Panc1 (cell line): Measurements from ENCODE around the gene RNF11. TPM values are rescaled to one million over a fixed set of nuclear protein-coding genes. Genes with fewer than 3 reads are reported as not detected.
"Not testable (repeated sequence)": the region's sequence is repeated elsewhere in the genome, so short reads cannot be mapped to it uniquely, and the experiment has no call there.

Experiments used
- ATAC-seq: fragments of 200-7000 bp; cut with Tn5 transposase; 2 replicates; pipeline ENCODE4 v1.9.1; 2020; ENCODE audit warnings: mild to moderate bottlenecking, moderate library complexity
- BruUV-seq: library from RNA; stranded (reverse); fragments of 400-500 nt; replicated peaks from 2 replicates; lab custom pipeline; 2021; lab: Mats Ljungman, UMichigan
- CTCF ChIA-PET: fragments of 300-600 bp; sonication (Branson Sonifier 250); formaldehyde crosslinking; loops from one replicate; lab custom pipeline; 2022; ENCODE audit warnings: antibody characterized with exemption; lab: Charles Lee
- POLR2A ChIA-PET: fragments of 300-600 bp; sonication (Branson Sonifier 250); formaldehyde crosslinking; loops from one replicate; lab custom pipeline; 2022; ENCODE audit warnings: antibody characterized with exemption; lab: Charles Lee
- DNase-seq: peaks from one replicate; pipeline ENCODE4 v3.0.0-alpha.2; 2010; ENCODE audit warnings: low read depth, low spot score
- H3K27ac ChIP-seq: 2 replicates; pipeline ENCODE4 v1.5.1; 2011; ENCODE audit warnings: mild to moderate bottlenecking, low read length, inconsistent platforms
- H3K27me3 ChIP-seq: fragments of 200-500 bp; sonication (Bioruptor generic); 2 replicates; pipeline ENCODE4 v1.6.0; 2014; ENCODE audit warnings: low read length, inconsistent platforms; ENCODE audit not compliant: control insufficient read depth, insufficient read depth
- H3K36me3 ChIP-seq: fragments of 200-500 bp; sonication (Bioruptor generic); 2 replicates; pipeline ENCODE4 v1.5.1; 2014; ENCODE audit warnings: inconsistent platforms, mild to moderate bottlenecking, low read length, moderate library complexity; ENCODE audit not compliant: control insufficient read depth, insufficient read depth
- H3K4me1 ChIP-seq: 2 replicates; pipeline ENCODE4 v1.5.1; 2011; ENCODE audit warnings: inconsistent platforms, mild to moderate bottlenecking, low read length, moderate library complexity; ENCODE audit not compliant: control insufficient read depth, insufficient read depth
- H3K4me3 ChIP-seq, 2 experiments: 2 replicates each; pipeline ENCODE4 v1.5.1; 2011 to 2012; ENCODE audit warnings: low read depth in 2 of 2, low read length in 2 of 2, mild to moderate bottlenecking in 2 of 2, inconsistent platforms in 1 of 2, moderate library complexity in 1 of 2
- H3K9me3 ChIP-seq: fragments of 200-500 bp; sonication (Bioruptor generic); 2 replicates; pipeline ENCODE4 v1.5.1; 2014; ENCODE audit warnings: low read depth, mild to moderate bottlenecking, inconsistent platforms, low read length, moderate library complexity; ENCODE audit not compliant: control insufficient read depth, insufficient read depth
- CTCF ChIP-seq: fragments of 450-650 bp; IDR thresholded peaks from 2 replicates; pipeline ENCODE4 v1.5.1; 2017; ENCODE audit warnings: mild to moderate bottlenecking
- POLR2AphosphoS5 ChIP-seq: IDR thresholded peaks from 2 replicates; pipeline ENCODE4 v1.6.1; 2012; ENCODE audit warnings: mild to moderate bottlenecking, low read depth, low read length, moderate library complexity
- REST ChIP-seq, 2 experiments: IDR thresholded peaks; 2 replicates each; pipeline ENCODE4 v1.6.1; 2011 to 2012; ENCODE audit warnings: low read depth in 2 of 2, control low read depth in 1 of 2, low read length in 1 of 2, mild to moderate bottlenecking in 1 of 2, moderate library complexity in 1 of 2; ENCODE audit not compliant: insufficient read depth in 1 of 2
- SIN3A ChIP-seq: IDR thresholded peaks from 2 replicates; pipeline ENCODE4 v1.6.1; 2012; ENCODE audit warnings: low read depth, mild to moderate bottlenecking, low read length, moderate library complexity, borderline replicate concordance; ENCODE audit not compliant: insufficient read depth
- TCF7L2 ChIP-seq: IDR thresholded peaks from 2 replicates; pipeline ENCODE4 v1.6.1; 2011; ENCODE audit warnings: mild to moderate bottlenecking, low read depth, low read length, inconsistent platforms
- in situ Hi-C: cut with HindIII; loops from 2 replicates; pipeline ENCODE4 v1.10.0; 2016; ENCODE audit warnings: low sequenced_read_pairs, low pct_unique_long_range_greater_than_20kb
- intact Hi-C: fragments of 100-400 bp; cut with micrococcal nuclease; formaldehyde crosslinking; loops from one replicate; pipeline ENCODE4 v1.10.0; 2022; ENCODE audit not compliant: unreplicated experiment
- total RNA-seq: library from RNA; stranded (reverse); gene quantifications from one replicate; pipeline ENCODE4 v1.2.1, GENCODE V29; 2021; ENCODE audit not compliant: unreplicated experiment

The RNF11 gene
- total RNA-seq, 1 experiment from 2014 or later = 86.0 TPM

- H3K36me3 ChIP-seq = no peaks in the 10 kb centered on the region
- no peaks in the 10 kb centered on the region for H3K27me3 ChIP-seq
- peaks cover 12% of the 10 kb centered on the region for H3K4me1 ChIP-seq
- BruUV-seq = no TSS peak
- H3K9me3 ChIP-seq = no peaks in the 10 kb centered on the region
- DNase-seq (no peak), ATAC-seq (no peak)
- TF ChIP-seq POLR2AphosphoS5 (no peak), CTCF (no peak), SIN3A (no peak), TCF7L2 (no peak), REST (IDR thresholded peaks at IDR 0.05; ENCODE audit: insufficient read depth in 1 of 2, low read depth in 2 of 2, low read length in 1 of 2) (no peak)
- H3K27ac ChIP-seq = no peak overlapping the region
- in situ Hi-C loops (no loop called here), intact Hi-C loops (no loop called here)
- ChIA-PET CTCF (no interaction called here), POLR2A (no interaction called here)
- H3K4me3 ChIP-seq = no peak overlapping the region
These were observed 4.2 kb upstream of the RNF11 start for GRCh38 chr1:51231896-51232295.

GRCh38 chr1:51234236-51234635, 1.8 kb upstream of the RNF11 start:
- intact Hi-C loops, H3K27ac ChIP-seq, POLR2A ChIA-PET, H3K4me3 ChIP-seq, ATAC-seq, H3K27me3 ChIP-seq, BruUV-seq, DNase-seq, in situ Hi-C loops, H3K36me3 ChIP-seq, H3K9me3 ChIP-seq: not testable (repeated sequence)
- CTCF ChIA-PET = interaction anchor here (0.7 kb wide), 1 partner anchor 14 kb away, joined by 3 read pairs; no protein-coding TSS in a partner anchor
- peaks cover 14% of the 10 kb centered on the region for H3K4me1 ChIP-seq

- Histone ChIP-seq H3K27me3 (no peaks in the 10 kb centered on the region), H3K9me3 (no peaks in the 10 kb centered on the region), H3K36me3 (no peaks in the 10 kb centered on the region), H3K4me1 (peaks cover 17% of the 10 kb centered on the region), H3K27ac (peak overlapping the region; percentile 92; the same call in 1 of the 2 replicates), H3K4me3 (peak overlapping the region in 1 of 2 experiments; percentile 98; a peak in 1 of 4 replicates)
- in situ Hi-C loops = no loop called here
- intact Hi-C loops = no loop called here
- ChIA-PET POLR2A (interaction anchor here (0.6 kb wide), 1 partner anchor 668 kb away, joined by 4 read pairs; no protein-coding TSS in a partner anchor), CTCF (no interaction called here)
- DNase-seq (no peak), ATAC-seq (peak; percentile 19; the same call in 1 of the 2 replicates)
- BruUV-seq = no TSS peak
- no peak for TF ChIP-seq REST (IDR thresholded peaks at IDR 0.05; ENCODE audit: insufficient read depth in 1 of 2, low read depth in 2 of 2, low read length in 1 of 2)
- no peak for TF ChIP-seq TCF7L2
- no peak for TF ChIP-seq SIN3A
- no peak for TF ChIP-seq POLR2AphosphoS5
- TF ChIP-seq CTCF = no peak
These were observed 1.2 kb upstream of the RNF11 start for GRCh38 chr1:51234721-51235425.
